Activated CD4-positive, alpha-beta T cell treated with anti-CD3 and anti-CD28 coated beads, Interleukin-2, Interleukin-4, amounts not matched to agents 100 ng/mL and 50 ng/mL, durations not matched to agents 16 hours and 8 hours (primary cell): ENCODE measurements around the gene CD209.
"Not testable (repeated sequence)": the region's sequence is repeated elsewhere in the genome, so short reads cannot be mapped to it uniquely, and the experiment has no call there.

Experiments used
- DNase-seq: peaks from one replicate; pipeline ENCODE4 v3.0.0-alpha.2; 2020; ENCODE audit warnings: low spot score

The CD209 gene, protein sequence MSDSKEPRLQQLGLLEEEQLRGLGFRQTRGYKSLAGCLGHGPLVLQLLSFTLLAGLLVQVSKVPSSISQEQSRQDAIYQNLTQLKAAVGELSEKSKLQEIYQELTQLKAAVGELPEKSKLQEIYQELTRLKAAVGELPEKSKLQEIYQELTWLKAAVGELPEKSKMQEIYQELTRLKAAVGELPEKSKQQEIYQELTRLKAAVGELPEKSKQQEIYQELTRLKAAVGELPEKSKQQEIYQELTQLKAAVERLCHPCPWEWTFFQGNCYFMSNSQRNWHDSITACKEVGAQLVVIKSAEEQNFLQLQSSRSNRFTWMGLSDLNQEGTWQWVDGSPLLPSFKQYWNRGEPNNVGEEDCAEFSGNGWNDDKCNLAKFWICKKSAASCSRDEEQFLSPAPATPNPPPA

DNA sequence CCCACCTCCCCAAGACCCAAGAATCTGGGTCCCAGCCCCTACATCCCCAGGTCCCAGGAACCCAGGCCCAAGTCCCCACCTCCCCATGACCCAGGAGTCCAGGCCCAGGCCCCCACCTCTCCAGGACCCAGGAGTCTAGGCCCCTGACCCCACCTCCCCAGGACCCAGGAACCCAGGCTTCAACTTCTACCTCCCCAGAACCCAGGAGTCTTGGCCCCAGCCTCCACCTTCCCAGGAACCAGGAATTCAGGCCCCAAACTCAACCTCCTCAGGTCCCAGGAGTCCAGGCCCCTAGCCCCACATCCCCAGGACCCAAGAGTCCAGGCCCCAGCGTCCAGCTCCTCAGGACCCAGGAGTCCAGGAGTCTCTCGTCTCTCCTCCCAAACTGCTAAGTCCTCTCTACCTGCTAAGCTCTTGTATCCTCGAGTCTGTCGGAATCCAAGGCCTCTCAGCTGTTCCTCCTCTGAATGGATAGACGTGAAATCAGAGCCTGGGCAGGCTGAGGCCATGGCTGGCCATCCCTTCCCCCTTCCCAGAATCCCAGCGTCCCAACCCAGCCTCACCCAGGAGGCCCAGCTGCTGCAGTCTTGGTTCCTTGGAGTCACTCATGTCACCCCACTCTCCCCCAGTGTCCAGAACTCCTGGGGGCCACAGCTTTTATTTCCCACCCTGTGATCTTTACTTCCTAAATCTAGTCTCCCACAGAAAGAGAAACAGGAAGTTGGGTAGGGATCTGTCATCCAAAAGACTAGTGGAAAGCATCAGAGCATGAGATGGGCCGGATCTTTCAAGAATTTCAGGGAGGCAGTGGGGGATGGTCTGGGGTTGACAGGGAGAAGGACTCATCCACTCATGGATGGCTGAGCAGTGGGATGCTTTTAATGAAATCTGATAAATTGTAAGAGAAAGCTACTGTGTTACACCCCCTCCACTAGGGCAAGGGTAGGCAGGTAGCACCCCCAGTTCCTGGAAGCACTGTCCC, at the start of gene CD209:
Gene CD209 (minus strand): TSS at position 632 of the 982 bp plus-strand sequence. CDS start 23 bp downstream, at position 609.
- no peak for DNase-seq

DNA sequence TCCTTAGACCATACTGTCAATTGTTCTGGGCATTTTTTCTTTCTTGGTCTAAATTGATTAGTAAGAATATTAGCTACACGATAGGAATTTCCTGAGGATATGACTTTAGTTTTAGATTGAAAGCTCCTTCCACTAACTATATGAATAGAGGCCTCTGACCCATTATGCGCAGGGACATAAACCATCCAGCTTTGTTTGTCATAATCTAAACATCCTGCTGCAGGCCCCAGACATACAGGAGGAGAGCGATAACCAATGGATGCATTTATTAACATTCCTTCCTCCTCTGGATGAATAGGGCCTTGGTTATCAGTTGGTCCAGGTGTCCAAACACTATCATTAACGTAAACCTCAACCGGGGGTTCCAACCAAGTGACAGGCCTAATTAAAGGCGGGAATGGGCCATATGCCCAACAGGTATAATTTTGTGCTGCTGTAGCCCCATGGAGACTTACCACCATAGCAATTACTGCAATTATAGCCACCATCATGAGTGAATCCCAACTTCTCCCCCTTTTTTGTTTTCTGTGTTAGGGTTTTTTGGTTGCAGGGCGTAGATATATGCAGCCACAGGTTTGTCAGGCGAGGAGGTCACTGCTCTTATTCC, 48.3 kb upstream of the CD209 start:
- no peak for DNase-seq

DNA sequence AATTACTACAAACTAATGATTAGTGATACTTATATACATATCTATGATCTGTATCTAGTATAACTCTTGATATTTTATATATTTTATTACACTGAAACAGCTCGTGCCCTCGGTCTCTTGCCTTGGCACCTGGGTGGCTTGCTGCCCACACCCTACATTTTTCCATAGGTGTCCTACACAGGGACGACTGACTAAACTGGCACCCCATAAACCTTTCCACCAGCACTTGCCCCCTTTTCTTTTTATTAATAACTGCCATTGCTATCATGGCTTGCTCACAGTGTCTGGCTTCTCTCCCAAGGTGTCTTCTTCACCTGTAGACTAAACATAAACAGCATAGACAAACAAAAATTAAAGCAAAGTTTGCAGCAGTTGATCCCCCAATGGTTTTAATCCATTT, 46.2 kb upstream of the CD209 start:
- DNase-seq = no peak

DNA sequence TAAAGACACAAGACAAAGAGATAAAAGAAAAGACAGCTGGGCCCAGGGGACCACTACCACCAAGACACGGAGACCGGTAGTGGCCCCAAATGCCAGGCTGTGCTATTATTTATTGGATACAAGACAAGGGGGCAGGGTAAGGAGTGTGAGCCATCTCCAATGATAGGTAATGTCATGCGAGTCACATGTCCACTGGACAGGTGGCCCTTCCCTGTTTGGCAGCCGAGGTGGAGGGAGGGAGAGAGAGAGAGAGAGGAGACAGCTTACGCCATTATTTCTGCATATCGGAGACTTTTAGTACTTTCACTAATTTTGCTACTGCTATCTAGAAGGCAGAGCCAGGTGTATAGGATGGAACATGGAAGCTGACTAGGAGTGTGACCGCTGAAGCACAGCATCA, 45.4 kb upstream of the CD209 start:
- not testable (repeated sequence) for DNase-seq

DNA sequence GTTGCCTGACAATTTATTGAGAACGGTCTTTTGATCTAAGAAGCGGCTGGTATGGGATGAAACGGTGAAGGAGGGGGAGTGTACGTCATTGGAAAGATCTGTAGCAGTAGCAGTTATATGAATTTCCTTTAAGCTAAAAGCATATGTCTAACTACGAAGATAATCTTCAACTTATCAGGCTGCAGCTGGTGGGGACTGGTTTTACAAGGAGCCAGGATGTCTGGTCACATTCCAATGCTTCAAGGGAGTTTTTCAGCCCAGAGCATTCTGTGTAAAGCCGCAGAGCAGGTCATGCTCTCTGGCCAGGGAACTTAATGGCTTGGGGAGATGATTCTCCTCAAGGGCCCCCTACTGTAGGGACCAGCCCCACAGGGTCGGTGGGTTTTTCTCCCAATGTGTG, 44.9 kb upstream of the CD209 start:
- no peak for DNase-seq

DNA sequence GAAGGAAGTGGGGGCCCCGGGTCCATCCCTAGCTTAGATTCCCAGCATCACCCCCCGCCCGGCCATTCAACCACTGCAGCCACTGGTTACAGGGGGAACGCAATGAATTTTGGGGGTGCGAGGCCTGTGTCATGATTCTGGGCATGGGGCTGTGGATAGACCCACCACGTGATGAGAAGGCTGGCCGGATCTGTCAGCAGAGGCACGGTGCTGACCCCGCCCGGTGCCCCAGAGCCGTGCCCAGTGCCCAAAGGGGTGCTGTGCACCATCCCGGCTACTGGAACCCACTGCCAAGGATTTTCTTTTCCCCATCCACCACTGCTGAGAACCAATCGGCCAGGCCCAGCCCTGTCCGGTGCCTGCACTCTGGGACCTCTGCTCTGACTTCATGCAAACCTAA, 43.1 kb upstream of the CD209 start:
- DNase-seq = no peak

DNA sequence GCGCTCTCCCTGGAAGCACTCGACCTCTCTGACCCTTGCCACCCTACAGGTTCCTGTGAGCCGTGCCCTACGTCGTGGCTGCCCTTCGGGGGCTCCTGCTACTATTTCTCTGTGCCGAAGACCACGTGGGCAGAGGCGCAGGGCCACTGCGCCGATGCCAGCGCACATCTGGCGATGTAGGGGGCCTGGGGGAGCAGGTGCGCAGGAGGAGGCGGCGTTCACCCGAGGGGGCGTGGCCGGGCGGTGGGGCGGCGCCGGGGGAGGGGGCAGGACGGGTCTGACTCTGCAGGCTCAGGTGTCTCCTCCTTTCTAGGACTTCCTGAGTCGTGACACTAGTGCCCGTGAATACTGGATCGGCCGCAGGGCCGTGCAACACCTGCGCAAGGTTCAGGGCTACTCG, 42.1 kb upstream of the CD209 start:
- DNase-seq = no peak

DNA sequence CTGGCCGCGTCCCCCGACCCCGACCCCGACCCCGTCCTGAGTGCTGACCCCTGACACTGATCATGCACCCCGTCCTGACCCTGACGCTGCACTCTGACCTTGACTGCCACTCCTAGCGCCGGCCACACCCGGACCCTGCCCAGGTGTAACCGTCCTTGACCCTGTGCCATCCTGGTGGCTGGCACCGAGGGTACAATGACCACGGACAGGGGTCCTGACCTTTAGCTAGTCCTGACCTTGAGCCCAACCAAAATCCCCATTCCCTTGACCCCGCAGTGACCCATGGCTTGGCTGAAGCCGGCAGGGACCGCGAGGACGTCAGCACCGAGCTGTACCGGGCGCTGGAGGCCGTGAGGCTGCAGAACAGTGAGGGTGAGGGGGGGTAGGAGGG, 41.6 kb upstream of the CD209 start:
- DNase-seq = no peak

DNA sequence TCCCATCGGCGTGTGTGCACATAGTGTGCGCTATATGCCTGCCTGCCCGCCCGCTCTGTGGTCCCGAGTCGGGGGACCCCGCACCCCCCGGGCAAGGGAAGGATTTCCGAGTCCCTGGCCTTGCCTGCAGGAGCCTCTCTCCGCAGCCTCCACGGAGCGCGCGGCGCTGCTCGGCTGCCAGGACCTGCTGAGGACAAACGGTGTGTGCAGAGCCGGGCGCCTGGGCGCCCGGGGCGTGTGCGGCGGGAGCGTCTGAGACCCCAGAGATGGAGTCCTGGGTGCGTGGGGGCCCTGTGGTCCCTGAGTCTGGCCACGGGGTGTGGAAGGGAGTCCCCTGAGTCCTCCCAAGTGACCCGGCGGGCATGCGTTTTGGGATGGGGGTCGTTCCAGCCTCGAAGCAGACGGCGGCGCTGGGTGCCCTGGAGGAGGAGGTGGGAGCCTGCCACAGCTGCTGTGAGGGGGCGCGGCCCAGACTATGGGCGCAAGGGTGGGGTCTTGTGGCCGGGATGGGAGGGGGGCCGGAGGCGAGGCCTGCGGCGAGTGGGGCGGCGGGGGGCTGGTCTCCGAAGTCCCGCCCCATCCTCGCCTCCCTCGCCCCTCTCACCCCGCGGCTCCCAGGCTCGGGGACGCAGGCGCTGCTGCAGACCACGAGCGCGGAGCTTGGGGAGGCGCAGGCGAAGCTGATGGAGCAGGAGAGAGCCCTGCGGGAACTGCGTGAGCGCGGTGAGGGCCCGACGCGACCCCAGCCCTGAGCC, 41.0 kb upstream of the CD209 start:
- no peak for DNase-seq

DNA sequence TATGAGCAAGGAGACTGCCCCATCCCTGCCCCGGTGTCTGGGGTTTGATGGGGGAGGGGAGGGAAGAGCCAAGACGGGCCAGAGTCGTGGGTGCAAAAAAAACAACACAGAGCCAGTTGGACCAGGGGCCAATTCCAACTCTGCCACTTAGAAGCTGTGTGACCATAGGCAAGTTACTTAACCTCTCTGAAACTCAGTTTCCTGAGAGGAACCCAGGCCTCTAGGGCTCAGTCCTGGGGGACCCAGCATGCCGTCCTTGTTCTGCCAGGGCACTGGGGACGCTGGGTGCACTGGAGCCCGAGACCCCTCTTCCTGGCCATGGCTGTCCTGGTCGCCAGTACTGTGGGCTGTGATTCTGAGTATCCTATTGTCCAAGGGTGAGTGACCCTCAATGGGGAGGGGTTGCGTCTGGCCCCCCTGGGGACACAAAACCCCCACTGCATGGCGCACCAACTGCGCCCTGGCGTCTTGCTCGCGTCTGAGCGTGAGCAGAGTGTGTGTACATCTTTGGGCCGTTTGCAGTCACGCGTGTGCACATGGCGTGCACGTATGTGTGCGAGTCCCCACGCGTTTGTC, 40.4 kb upstream of the CD209 start:
- DNase-seq = no peak

DNA sequence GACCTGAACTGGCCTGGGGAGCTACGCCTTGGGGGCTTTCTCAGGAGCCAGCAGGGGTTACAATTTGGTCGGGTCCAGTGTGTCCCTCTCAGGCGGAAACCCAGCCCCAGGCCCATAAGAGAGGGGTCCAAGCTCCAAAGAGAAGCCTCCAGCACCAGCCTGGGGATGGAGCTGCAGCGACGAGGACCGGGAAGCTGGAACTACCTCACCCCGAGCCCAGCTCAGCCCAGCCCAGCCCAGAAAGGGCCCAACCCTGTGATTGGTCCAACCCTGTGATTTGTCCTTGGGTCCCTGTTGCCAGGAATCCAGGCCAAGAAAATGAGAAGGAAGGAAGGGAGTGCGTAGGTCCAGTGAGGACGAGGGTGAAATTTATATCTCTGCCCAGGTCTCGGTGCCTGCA, 39.8 kb upstream of the CD209 start:
- DNase-seq = no peak

DNA sequence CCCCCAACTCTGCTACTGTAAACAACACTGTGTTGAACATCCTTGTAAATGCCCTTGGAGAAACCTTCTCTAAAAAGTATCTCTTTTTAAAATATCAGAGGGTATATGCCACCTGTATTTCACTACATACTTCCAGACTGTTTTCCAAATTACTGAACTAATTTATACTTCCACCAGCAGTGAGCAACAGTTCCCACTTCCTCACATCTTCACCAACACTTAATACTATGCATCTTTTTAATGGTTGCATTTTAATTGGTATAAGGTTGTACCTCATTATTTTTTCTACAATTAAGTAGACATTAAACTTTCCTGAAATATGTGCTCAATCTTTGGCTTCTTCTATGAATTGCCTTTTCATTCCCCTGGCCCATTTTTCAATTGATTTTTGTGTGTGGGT, 37.5 kb upstream of the CD209 start:
- no peak for DNase-seq

DNA sequence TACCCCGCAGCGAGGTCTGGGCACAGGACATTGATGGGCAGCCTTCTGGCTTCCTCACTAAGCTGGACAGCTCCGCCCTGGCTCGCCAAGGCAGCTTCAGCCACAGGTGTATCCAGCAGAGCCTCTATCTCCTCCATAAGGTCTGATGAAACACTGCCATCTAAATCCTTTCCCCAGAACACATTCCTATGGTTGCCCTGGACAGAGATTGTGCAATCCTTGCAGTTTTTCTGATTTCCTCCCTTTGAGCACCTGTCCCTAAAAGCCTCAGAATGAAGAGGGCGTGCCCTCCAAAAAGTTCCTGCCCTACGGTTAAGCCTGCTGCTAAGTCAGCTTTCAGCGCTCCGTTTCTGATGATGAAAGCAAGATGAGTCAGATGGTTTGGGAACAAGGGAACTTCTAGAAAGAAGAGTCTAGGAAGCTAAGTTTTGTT, 36.7 kb upstream of the CD209 start:
- no peak for DNase-seq

DNA sequence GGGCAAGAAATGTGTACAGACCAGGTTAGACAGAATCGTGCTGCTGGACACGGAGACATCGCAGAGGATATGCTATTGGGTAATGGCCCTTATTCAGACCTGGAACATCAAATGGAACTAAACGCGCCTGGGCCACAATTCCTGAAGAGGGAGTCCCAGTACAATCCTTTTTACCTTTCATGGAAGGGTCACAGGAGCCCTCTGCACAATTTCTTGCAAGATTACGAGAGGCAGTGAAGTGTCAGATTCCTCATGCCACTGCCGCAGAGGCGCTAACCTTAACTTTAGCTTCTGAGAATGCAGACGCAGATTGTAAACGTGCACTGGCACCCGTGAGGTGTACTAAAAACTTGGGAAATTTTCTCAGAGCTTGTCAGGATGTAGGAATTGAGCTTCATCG, 33.8 kb upstream of the CD209 start:
- DNase-seq = no peak

DNA sequence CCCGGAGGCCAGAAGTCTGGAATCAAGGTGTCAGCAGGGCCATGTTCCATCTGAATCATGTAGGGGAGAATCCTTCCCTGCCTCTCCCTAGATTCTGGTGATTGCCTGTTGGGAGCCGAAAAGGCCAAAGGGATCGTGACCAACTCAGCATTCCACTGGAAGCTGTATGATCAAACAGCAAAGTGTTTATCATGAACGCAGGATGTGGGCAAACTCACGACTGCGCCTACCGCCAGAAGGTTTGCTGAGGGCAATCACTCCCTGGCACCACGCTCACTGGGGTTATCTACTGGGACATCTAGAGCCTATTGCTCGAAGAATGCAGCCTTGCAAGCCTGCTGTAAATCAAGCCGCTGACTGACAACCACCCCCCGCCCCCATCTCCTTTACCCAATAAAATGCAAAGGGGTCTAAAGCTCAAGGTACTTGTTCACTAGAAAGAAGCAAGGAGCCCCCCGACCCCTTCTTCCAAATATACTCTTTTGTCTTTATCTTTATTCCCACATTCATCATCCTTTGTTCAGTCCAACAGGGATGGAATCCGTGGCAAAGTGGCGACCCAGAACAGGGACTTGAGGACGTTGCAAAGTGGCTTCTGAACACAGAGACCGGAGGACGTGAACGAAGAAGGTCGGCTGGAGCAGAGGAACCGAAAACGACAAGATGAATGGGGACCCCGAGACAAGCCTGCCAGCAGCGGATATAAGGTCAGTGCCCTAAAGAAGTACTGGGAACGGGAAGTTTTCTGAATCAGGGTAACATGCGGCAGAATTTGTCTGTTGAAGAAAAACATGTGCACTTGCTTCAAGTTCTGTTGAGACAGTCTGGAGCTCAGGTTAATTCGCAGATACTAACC, 32.5 kb upstream of the CD209 start:
- no peak for DNase-seq

DNA sequence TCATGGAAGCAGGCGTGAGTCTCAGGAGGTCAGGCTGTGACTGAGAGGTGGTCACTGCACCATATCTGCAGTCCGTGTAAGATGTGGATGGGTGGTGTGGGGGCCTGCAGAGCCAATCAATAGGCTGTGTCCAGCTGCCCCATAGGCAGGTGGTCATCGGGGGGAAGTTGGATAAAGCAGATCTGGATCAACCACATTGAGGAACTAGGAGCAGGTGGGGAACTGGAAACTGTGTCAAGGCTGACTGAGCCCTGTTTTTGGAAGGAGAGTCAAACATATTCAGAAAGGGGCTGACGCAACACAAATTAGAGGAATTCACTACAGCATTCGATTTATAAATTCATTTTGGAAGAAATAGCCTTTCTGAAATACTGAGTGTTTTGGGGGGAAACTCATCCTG, 30.7 kb upstream of the CD209 start:
- DNase-seq = no peak

DNA sequence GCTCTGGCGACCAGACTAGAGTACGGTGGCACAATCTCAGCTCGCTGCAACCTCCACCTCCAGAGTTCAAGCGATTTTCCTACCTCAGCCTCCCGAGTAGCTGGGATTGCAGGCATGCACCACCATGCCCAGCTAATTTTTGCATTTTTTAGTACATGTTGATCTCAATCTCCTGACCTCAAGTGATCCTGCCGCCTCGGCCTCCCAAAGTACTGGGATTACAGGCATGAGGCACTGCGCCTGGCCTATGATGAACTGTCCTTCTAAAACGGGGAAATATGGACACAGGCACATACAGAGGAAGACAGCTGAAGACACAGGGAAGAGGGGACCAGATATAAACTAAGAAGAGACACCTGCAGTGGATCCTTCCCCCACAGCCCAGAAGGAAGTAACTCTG, 28.4 kb upstream of the CD209 start:
- no peak for DNase-seq

DNA sequence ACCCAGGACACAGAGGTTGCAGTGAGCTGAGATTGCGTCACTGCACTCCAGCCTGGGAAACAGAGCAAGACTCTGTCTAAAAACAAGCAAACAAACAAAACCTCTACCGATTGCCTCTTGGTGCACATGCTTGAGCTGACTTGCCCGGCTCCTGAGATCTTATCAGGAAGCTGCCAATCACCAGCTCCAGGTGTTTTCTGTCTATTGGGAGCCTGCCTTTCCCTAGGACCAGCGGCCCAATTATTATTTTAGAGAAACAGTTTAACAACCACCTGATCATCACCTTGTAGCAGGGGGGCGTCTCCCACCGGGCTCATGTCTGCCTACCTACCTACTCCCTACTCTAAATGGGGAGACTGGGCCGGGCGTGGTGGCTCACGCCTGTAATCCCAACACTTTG, 26.5 kb upstream of the CD209 start:
- DNase-seq = no peak

DNA sequence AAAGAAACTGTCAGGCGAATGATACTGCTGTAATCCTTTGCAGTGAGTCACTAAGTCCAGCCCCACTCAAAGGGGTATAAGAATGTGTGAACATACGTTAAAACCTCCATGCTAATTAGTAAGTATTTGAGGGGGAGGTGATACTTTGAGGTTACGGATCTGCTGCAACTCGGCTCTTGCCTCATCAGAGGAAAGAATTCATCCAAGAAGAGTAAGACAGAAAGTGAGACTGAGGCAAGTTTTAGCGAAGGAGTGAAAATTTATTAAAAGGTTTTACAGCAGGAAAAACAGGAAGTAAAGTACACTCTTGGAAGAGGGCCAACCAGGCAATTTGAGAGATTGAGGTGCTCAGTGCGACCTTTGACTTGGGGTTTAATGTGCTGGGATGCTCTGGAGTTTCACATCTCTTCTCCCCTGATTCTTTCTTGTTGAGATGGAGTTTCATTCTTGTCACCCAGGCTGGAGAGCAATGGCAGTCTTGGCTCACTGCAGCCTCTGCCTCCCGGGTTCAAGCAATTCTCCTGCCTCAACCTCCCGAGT, 25.5 kb upstream of the CD209 start:
- peak; percentile 81 for DNase-seq

DNA sequence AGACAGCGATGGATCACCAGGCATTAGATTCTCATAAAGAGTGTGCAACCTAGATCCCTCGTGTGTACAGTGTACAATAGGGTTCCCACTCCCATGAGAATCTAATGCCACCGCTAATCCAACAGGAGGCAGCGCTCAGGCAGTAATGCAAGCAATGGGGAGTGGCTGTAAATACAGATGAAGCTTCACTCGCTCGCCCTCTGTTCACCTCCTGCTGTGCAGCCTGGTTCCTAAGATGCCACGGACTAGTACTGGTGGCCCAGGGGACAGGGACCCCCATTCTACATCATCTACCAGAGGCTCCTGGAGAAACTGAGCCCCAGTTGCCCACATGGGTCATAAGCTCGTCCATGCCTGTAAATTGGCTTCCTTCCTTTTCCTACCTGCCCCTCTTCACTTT, 23.7 kb upstream of the CD209 start:
- DNase-seq = no peak
